ENCODE data around the gene CDKAL1.
A peak's percentile ranks its signal among the peaks of the same experiment; 100 is the strongest.

CDKAL1 gene

GRCh38 chr6:20996099-20996498 is 461.8 kb downstream of the CDKAL1 start:
- TF ChIP-seq CTCF (conservative IDR thresholded peaks at IDR 0.05; ENCODE audit: low read depth, low read length), result no peak
- no peak overlapping the region for H3K4me3 ChIP-seq (ENCODE audit: low read depth, low read length)
- no peak for DNase-seq (ENCODE audit: low read depth)

GRCh38 chr6:20997143-20997769 is 463.0 kb downstream of the CDKAL1 start:
- TF ChIP-seq CTCF (conservative IDR thresholded peaks at IDR 0.05; ENCODE audit: low read depth, low read length), result no peak
- DNase-seq (ENCODE audit: low read depth), result peak; percentile 34
- no peak overlapping the region for H3K4me3 ChIP-seq (ENCODE audit: low read depth, low read length)

- TF ChIP-seq CTCF (conservative IDR thresholded peaks at IDR 0.05; ENCODE audit: low read depth, low read length), result no peak
- H3K4me3 ChIP-seq (ENCODE audit: low read depth, low read length), result no peak overlapping the region
Measured at GRCh38 chr6:20997770-20998147, 463.5 kb downstream of the CDKAL1 start.

GRCh38 chr6:20998748-20999448 is 464.6 kb downstream of the CDKAL1 start:
- no peak for DNase-seq (ENCODE audit: low read depth)
- no peak overlapping the region for H3K4me3 ChIP-seq (ENCODE audit: low read depth, low read length)
- TF ChIP-seq CTCF (conservative IDR thresholded peaks at IDR 0.05; ENCODE audit: low read depth, low read length), result no peak

More at GRCh38 chr6:20997770-20998147, 463.5 kb downstream of the CDKAL1 start:
- DNase-seq (ENCODE audit: low read depth), result no peak

GRCh38 chr6:21000331-21000801 is 466.1 kb downstream of the CDKAL1 start:
- peak; percentile 26 for DNase-seq (ENCODE audit: low read depth)
- no peak for TF ChIP-seq CTCF (conservative IDR thresholded peaks at IDR 0.05; ENCODE audit: low read depth, low read length)
- no peak overlapping the region for H3K4me3 ChIP-seq (ENCODE audit: low read depth, low read length)

GRCh38 chr6:21001736-21002135 is 467.5 kb downstream of the CDKAL1 start:
- TF ChIP-seq CTCF (conservative IDR thresholded peaks at IDR 0.05; ENCODE audit: low read depth, low read length), result no peak
- peak; percentile 60 for DNase-seq (ENCODE audit: low read depth)
- no peak overlapping the region for H3K4me3 ChIP-seq (ENCODE audit: low read depth, low read length)

Data from choroid plexus epithelial cell (primary cell).